Activated CD8-positive, alpha-beta memory T cell treated with anti-CD3 and anti-CD28 coated beads, Interleukin-2, amount 50 U/mL, for 48 hours (primary cell): ENCODE results near the gene IGSF3.
"Not testable (repeated sequence)": the region's sequence is repeated elsewhere in the genome, so short reads cannot be mapped to it uniquely, and the experiment has no call there.

Source experiments
- DNase-seq: peaks from one replicate; pipeline ENCODE4 v3.0.0-alpha.2; 2020

IGSF3 gene

DNA sequence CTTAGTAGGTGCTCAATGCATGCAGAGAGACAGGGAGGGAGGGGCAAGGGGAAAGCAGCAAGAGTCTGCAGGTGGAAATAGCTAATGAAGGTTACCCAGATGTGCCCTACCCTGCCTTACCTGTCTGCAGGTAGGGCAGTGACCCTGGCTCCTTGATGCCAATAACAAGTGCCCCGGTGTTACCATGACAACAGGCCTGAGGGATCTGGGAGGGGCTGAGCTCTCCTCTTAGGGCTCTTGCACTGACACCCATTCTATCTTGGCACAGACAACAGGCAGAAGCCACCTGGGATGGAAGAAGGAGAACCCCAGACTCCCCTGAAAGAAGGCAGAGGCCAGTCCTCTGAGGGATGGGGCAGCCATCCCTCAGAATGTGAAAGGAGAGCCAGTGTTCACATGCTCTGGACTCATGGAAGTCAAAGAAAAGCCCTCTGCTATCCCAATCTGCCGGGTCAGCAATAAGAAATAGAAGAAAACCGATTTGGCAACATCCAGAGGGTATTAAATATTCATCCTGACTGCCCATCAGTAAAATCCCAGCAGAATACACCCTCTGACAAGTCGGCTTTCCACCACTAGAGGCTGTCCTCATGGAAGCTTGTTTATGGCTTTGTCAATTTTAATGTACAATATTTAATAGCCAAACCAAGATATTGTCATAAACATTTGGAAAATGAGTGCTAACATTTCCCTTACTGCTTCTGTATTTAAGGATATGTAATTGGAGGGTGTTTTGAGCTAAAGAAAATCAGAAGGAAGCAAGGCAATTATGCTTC, 72.3 kb downstream of the IGSF3 start:
- DNase-seq, result not testable (repeated sequence)

DNA sequence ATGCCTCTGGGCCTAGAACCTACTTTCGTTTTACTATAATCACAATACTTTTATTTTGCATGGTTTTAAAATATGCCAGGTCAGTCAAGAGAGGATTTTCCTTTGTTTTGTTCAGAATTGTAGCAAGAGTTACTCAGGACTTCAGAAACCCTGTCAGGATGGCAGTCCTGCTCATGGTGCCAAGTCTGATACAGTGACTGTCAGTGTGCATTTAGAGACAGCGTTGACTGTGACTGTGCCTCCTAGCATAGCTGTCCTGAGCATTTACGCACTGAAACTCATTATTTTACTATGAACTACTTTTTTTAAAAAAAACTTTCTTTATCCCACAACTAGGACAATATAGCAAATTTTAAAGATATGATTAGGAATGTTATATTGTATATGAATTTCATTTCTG, 73.6 kb downstream of the IGSF3 start:
- not testable (repeated sequence) for DNase-seq

DNA sequence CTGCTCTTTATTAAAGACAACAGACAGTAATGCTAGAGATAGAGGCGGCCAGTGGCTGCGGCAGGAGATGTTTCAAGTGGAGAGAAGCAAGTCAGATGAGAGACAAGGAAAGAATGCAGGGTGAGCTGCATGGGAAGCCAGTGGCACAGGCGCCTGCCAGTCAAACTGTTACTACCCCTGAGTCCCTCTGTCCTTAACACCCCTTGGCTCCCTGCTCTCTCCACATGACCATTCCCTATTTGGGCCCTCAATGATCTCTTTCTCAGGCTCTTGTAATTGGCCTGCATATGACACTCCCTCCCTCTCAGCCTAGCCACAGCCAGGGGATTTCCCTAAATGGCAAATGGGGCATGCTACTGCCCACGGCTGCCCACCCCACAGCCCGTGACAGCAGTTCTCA, 74.1 kb downstream of the IGSF3 start:
- not testable (repeated sequence) for DNase-seq

GRCh38 chr1:116591951-116592605, 75.5 kb downstream of the IGSF3 start:
- not testable (repeated sequence) for DNase-seq

- DNase-seq, result not testable (repeated sequence)
Measured at GRCh38 chr1:116591006-116591950, 76.3 kb downstream of the IGSF3 start.

GRCh38 chr1:116590359-116591005, 77.1 kb downstream of the IGSF3 start:
- not testable (repeated sequence) for DNase-seq

GRCh38 chr1:116589101-116589735, 78.3 kb downstream of the IGSF3 start:
- DNase-seq, result not testable (repeated sequence)

DNA sequence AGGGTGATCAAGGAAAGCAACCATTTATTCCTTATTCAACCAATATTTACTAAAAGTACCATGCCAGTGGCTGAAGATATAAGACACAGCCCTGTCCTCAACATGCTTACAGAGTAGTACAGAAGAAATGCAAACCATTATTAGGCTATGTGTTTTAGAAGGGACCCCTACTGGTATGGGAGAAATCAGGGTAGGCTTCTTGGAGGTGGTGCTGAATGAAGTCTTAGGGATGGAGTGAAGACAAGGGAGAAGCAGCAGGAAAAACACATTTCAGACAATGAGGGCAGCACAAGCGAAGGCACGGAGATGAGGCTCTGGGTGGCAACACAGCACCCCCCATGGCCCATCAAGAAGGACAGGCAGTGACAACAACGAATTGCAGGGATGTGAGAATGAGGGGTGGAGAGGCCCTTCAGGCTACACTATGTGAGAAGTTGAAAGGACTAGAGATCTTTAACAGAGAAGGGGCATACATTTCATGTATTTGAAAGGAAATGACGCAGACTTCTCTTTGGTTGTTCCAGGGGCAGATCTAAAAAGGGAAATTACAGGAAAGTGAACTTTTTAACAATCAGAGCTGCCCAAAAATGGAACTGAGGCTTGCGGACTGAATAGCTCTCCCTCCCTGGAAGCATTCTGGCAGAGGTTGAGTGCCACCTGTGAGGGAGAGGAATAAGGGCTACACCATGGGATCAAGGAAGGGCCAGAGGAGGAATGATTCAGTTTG, 79.9 kb downstream of the IGSF3 start:
- DNase-seq, result no peak

GRCh38 chr1:116586741-116587143, 80.8 kb downstream of the IGSF3 start:
- no peak for DNase-seq

- DNase-seq, result no peak
Measured at GRCh38 chr1:116585886-116586285, 81.6 kb downstream of the IGSF3 start.

GRCh38 chr1:116581323-116581885, 86.1 kb downstream of the IGSF3 start:
- DNase-seq, result no peak

DNA sequence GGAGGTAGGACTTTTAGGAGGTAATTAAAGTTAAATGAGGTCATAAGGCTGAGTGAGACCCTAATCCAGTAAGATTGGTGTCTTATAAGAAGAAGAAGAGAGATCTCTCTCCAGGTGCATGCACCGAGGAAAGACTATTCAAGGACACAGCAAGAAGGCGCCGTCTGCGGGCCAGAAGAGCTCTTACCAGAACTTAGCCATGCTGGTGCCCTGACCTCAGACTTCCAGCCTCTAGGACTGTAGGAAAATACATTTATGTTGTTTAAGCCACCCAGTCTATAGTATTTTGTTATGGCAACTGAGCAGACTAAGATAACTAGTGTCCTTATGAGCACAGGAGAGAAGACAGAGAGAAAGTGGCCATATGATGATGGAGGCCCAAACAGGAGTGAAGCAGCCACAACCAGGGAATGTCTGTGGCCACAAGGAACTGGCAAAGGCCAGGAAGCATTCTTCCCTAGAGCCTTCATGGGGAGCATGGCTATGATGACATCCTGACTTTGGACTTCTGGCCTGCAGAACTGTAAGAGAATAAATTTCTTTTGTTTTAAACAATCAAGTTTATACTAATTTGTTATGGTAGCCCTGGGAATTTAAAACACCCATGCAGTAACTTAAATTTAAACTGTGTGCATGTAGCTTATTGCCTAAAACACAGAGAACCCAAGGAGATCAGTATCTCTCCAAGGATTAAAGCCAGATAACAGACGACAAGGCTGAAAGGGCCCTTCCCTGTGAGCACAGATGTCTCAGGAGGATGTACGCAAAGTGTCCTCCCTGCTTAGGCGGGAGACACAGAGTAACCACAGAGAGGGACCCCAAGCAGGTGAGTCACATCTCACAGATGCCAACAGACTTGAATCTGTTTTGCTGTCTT, 86.8 kb downstream of the IGSF3 start:
- no peak for DNase-seq

- no peak for DNase-seq
Measured at GRCh38 chr1:116579259-116579875, 88.2 kb downstream of the IGSF3 start.

- DNase-seq, result no peak
Measured at GRCh38 chr1:116578581-116578980, 89.0 kb downstream of the IGSF3 start.

DNA sequence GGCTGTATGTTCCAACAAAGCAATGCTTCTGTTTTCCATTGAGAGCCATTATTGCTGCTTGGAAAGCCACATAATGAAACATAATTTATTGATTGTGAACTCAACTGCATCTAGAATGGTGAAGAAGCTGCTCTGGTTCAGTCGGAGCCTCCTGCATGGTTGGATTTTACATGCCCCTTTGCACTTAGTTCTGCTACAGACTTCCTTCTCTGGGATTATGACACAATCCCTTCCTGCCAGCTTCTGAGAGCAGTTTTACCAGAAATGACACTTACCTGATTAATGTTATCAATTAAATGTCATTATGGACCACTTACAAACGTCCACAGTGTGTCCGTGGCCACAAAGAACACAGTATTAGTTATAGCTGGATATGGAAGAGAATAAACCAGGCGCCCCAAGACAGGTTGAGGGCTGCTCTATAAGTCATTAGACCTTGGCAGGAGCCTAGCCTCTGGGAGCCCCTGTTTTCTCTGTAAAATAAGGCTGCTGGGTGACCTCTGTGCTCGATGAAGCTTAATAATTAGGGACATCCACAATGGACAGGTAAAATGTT, 89.7 kb downstream of the IGSF3 start:
- no peak for DNase-seq

DNA sequence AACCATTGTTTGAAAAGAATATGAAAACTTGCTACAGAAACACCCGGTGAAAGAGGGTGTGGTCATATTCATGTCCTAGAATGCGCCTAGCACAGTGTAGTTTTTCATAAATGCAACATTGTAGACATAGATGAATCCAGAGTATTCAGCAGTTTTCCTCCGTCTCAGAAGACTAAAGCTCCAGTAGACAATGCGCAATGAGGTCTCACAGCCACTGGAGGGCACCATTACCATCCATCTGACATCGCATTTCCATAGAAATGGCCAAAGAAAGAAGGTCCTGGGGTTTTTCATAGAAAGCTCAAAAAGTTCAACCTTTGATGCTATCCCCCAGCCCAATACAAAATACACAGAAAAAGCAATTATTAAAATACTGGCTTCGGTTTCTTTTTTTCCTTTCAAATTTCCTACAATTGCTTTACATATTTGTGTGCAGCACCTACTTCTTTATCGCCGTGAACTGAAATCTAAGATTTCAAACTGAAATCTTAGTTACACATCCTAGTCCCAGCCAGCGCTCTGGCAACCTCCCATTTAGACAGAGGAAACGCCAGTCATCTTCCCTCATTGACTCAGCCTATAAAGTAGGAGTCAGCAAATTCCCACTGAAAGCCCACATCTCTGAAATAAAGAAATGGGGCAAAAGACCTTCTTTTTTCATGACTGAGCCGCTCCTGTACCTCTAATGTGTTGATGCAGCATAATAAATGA, 92.8 kb downstream of the IGSF3 start:
- no peak for DNase-seq

GRCh38 chr1:116573431-116574095, 94.0 kb downstream of the IGSF3 start:
- DNase-seq, result no peak
